SK-N-SH (cell line): ENCODE results near the gene CACNA1A. TPM values are rescaled to one million over a fixed set of nuclear protein-coding genes. Genes with fewer than 3 reads are reported as not detected.
A peak's percentile ranks its signal among the peaks of the same experiment; 100 is the strongest.

ENCODE experiments used
- CTCF ChIA-PET: fragments of 300-600, 350-600 bp; formaldehyde crosslinking; extraction: SDS; loops from one replicate; lab custom pipeline; 2021; lab: Yijun Ruan, JAX
- POLR2A ChIA-PET: fragments of 350-600 bp; sonication (Branson Sonifier 250); formaldehyde crosslinking; extraction: SDS; loops from one replicate; lab custom pipeline; 2020; ENCODE audit warnings: antibody characterized with exemption, inconsistent platforms; lab: Yijun Ruan, JAX
- DNase-seq: peaks from one replicate; pipeline ENCODE4 v3.0.0; 2012
- H2AFZ ChIP-seq: fragments of 200-600 bp; sonication (generic); 2 replicates; pipeline ENCODE4 v1.8.1; 2016; ENCODE audit warnings: antibody characterized with exemption, mild to moderate bottlenecking, low read depth
- H3F3A ChIP-seq: fragments of 200-600 bp; sonication (generic); replicated peaks from 2 replicates; pipeline ENCODE3; 2016; ENCODE audit warnings: antibody characterized with exemption, mild to moderate bottlenecking; ENCODE audit not compliant: insufficient read depth
- H3K27ac ChIP-seq, 2 experiments: fragments of 200-500 bp in 1 of 2; fragments of 200-600 bp in 1 of 2; sonication (Bioruptor generic) in 1 of 2; sonication (generic), shearing (Covaris generic) in 1 of 2; 2 replicates each; pipeline versions ENCODE4 v1.5.1 to v1.6.1; 2014 to 2016; ENCODE audit warnings: low read depth in 2 of 2, inconsistent platforms in 1 of 2, low read length in 1 of 2, mild to moderate bottlenecking in 1 of 2, mixed read lengths in 1 of 2
- H3K27me3 ChIP-seq: fragments of 200-600 bp; sonication (generic), shearing (Covaris generic); 2 replicates; pipeline ENCODE4 v1.6.1; 2016; ENCODE audit warnings: mixed run types; ENCODE audit not compliant: insufficient read depth
- H3K36me3 ChIP-seq, 2 experiments: fragments of 200-500 bp in 1 of 2; fragments of 200-600 bp in 1 of 2; sonication (Bioruptor generic) in 1 of 2; sonication (generic) in 1 of 2; replicated peaks in 1 of 2; 2 replicates each; pipeline versions ENCODE3 to v1.5.1; 2014 to 2016; ENCODE audit warnings: low read length in 1 of 2, mild to moderate bottlenecking in 1 of 2; ENCODE audit not compliant: insufficient read depth in 2 of 2, control insufficient read depth in 1 of 2
- H3K4me1 ChIP-seq, 2 experiments: fragments of 200-500 bp in 1 of 2; fragments of 200-600 bp in 1 of 2; sonication (Bioruptor generic) in 1 of 2; sonication (generic), shearing (Covaris generic) in 1 of 2; 2 replicates each; pipeline versions ENCODE4 v1.5.1 to v1.6.1; 2014 to 2016; ENCODE audit warnings: low read depth in 1 of 2, low read length in 1 of 2, mixed run types in 1 of 2; ENCODE audit not compliant: insufficient read depth in 2 of 2, control insufficient read depth in 1 of 2
- H3K4me2 ChIP-seq: fragments of 200-600 bp; sonication (generic), shearing (Covaris generic); 2 replicates; pipeline ENCODE4 v1.6.1; 2017; ENCODE audit warnings: mixed run types
- H3K4me3 ChIP-seq, 2 experiments: fragments of 200-500 bp in 1 of 2; fragments of 200-600 bp in 1 of 2; sonication (Bioruptor generic) in 1 of 2; sonication (generic), shearing (Covaris generic) in 1 of 2; 2 replicates each; pipeline versions ENCODE4 v1.5.1 to v1.8.1; 2014 to 2016; ENCODE audit warnings: low read depth in 2 of 2, inconsistent platforms in 1 of 2, low read length in 1 of 2, mild to moderate bottlenecking in 1 of 2, mixed read lengths in 1 of 2, moderate library complexity in 1 of 2
- H3K79me2 ChIP-seq: fragments of 200-600 bp; sonication (generic); 2 replicates; pipeline ENCODE4 v1.8.1; 2017; ENCODE audit warnings: mild to moderate bottlenecking; ENCODE audit not compliant: insufficient read depth
- H3K9ac ChIP-seq: fragments of 200-600 bp; sonication (generic); 2 replicates; pipeline ENCODE4 v1.6.1; 2017; ENCODE audit warnings: mixed run types
- H3K9me2 ChIP-seq: fragments of 200-600 bp; sonication (generic); 2 replicates; pipeline ENCODE4 v1.6.1; 2017; ENCODE audit warnings: mixed run types
- H3K9me3 ChIP-seq: fragments of 200-600 bp; sonication (generic); 2 replicates; pipeline ENCODE4 v1.6.1; 2017; ENCODE audit warnings: mixed run types, mild to moderate bottlenecking, moderate library complexity
- H4K20me1 ChIP-seq: fragments of 200-600 bp; sonication (generic); 2 replicates; pipeline ENCODE4 v1.6.1; 2017; ENCODE audit warnings: mild to moderate bottlenecking, mixed run types; ENCODE audit not compliant: insufficient read depth
- EP300 ChIP-seq, 2 experiments: IDR thresholded peaks; 2 replicates each; pipeline versions ENCODE4 v1.4.0 to v1.6.1; 2012; ENCODE audit warnings: borderline replicate concordance in 1 of 2, low read depth in 1 of 2, low read length in 1 of 2
- FOSL2 ChIP-seq: IDR thresholded peaks from 2 replicates; pipeline ENCODE4 v1.4.0; 2012; ENCODE audit warnings: low read depth, mild to moderate bottlenecking, moderate library complexity, borderline replicate concordance
- FOXJ3 ChIP-seq: sonication (generic); formaldehyde crosslinking; IDR thresholded peaks from 2 replicates; pipeline ENCODE4 v1.5.1; 2020; ENCODE audit warnings: mild to moderate bottlenecking, missing genetic modification reagents
- GABPA ChIP-seq: IDR thresholded peaks from 2 replicates; pipeline ENCODE4 v1.4.0; 2012; ENCODE audit warnings: low read depth, mild to moderate bottlenecking
- GATA2 ChIP-seq: sonication (generic); formaldehyde crosslinking; IDR thresholded peaks from 2 replicates; pipeline ENCODE4 v1.5.0; 2020; ENCODE audit warnings: mild to moderate bottlenecking, missing genetic modification reagents
- IRF3 ChIP-seq: fragments of 150-350 bp; IDR thresholded peaks from 2 replicates; pipeline ENCODE4 v1.6.1; 2016; ENCODE audit warnings: mild to moderate bottlenecking, low read depth, low read length
- JUND ChIP-seq: IDR thresholded peaks from 2 replicates; pipeline ENCODE4 v1.4.0; 2012
- MAX ChIP-seq: IDR thresholded peaks from 2 replicates; pipeline ENCODE4 v1.4.0; 2012; ENCODE audit warnings: low read depth
- MEF2A ChIP-seq: IDR thresholded peaks from 2 replicates; pipeline ENCODE4 v1.4.0; 2012; ENCODE audit warnings: low read depth, borderline replicate concordance
- NFIC ChIP-seq: IDR thresholded peaks from 2 replicates; pipeline ENCODE4 v1.4.0; 2012; ENCODE audit warnings: borderline replicate concordance
- RAD21 ChIP-seq: IDR thresholded peaks from 2 replicates; pipeline ENCODE4 v1.6.1; 2012; ENCODE audit warnings: mild to moderate bottlenecking, low read length
- RCOR1 ChIP-seq: fragments of 150-350 bp; IDR thresholded peaks from 2 replicates; pipeline ENCODE4 v1.6.1; 2017; ENCODE audit warnings: antibody characterized with exemption, low read length
- RFX5 ChIP-seq: IDR thresholded peaks from 2 replicates; pipeline ENCODE4 v1.6.1; 2012; ENCODE audit warnings: mild to moderate bottlenecking, improper control_type of control experiment, low read length
- SMC3 ChIP-seq: IDR thresholded peaks from 2 replicates; pipeline ENCODE4 v1.6.1; 2012; ENCODE audit warnings: low read depth, low read length, improper control_type of control experiment
- ZBTB33 ChIP-seq: IDR thresholded peaks from 2 replicates; pipeline ENCODE4 v1.4.0; 2012; ENCODE audit warnings: low read depth, borderline replicate concordance
- WGBS: methylation state at CpG from one replicate; pipeline ENCODE4 v1.1.6; 2017; ENCODE audit warnings: low lambda C conversion rate; 5-methylcytosine and 5-hydroxymethylcytosine counted together
- polyA plus RNA-seq, 3 experiments: library from polyadenylated mRNA; depleted of rRNA; stranded (reverse); fragments of >200 nt; gene quantifications; 2 replicates each; pipeline ENCODE4 v1.2.3, GENCODE V29; 2012

Gene CACNA1A
- polyA plus RNA-seq, 1 of the 3 experiments (the other 2 are of a cell fraction): 1.3 TPM

GRCh38 chr19:13277104-13277809 lies 229.0 kb downstream of the CACNA1A start (continued):
- TF ChIP-seq RCOR1 (peak; percentile 58; the same call in 1 of the 2 replicates), MAX (no peak), SMC3 (peak; percentile 60), NFIC (no peak), MEF2A (no peak), ZBTB33 (no peak)

- H3K36me3 ChIP-seq: no peaks in the 10 kb centered on the region
- no peak for DNase-seq
- WGBS: 31% methylated on average over 9 of the region's 10 CpGs
- H3F3A ChIP-seq: no peaks in the 10 kb centered on the region
- H3K79me2 ChIP-seq: no peaks in the 10 kb centered on the region
- CTCF ChIA-PET: interaction anchor here (1.5 to 1.8 kb wide), 2 partner anchors 13 to 314 kb away, joined by 7 to 11 read pairs; no protein-coding TSS in a partner anchor
- H3K27me3 ChIP-seq: peaks cover 34% of the 10 kb centered on the region; the same call in 1 of the 2 replicates
- H3K27ac ChIP-seq: no peak overlapping the region
- no peak overlapping the region for H3K4me2 ChIP-seq
- H3K9ac ChIP-seq: no peak overlapping the region
- no peaks in the 10 kb centered on the region for H3K4me1 ChIP-seq
- H3K9me2 ChIP-seq: no peaks in the 10 kb centered on the region
- H3K9me3 ChIP-seq: no peaks in the 10 kb centered on the region
- no peak overlapping the region for H3K4me3 ChIP-seq
- POLR2A ChIA-PET: no interaction called here
- TF ChIP-seq FOXJ3: no peak
- TF ChIP-seq RFX5: no peak
- no peak for TF ChIP-seq ZBTB33
- TF ChIP-seq EP300 (IDR thresholded peaks at IDR 0.05; ENCODE audit: borderline replicate concordance in 1 of 2, low read depth in 1 of 2, low read length in 1 of 2): no peak
- no peak for TF ChIP-seq GATA2 (CRISPR knock-in tag)
- TF ChIP-seq IRF3: no peak
- TF ChIP-seq RAD21: no peak
- no peak for TF ChIP-seq MEF2A
- no peak for TF ChIP-seq FOSL2
- TF ChIP-seq JUND: no peak
- no peak for TF ChIP-seq GABPA
- H4K20me1 ChIP-seq: no peaks in the 10 kb centered on the region
- H2AFZ ChIP-seq: no peak overlapping the region
Measured at GRCh38 chr19:13275016-13275722, 231.1 kb downstream of the CACNA1A start.
